ENCODE data around the gene ARAP2. TPM values are rescaled to one million over a fixed set of nuclear protein-coding genes. Genes with fewer than 3 reads are reported as not detected.

ARAP2 gene
- total and polyA plus RNA-seq, 9 of the 15 experiments (the other 6 are each of a cell fraction or from before 2014, with no cell fraction given) = 0.03 to 0.35 (median 0.11) TPM; not detected in 4

- TF ChIP-seq, protein P1, sequence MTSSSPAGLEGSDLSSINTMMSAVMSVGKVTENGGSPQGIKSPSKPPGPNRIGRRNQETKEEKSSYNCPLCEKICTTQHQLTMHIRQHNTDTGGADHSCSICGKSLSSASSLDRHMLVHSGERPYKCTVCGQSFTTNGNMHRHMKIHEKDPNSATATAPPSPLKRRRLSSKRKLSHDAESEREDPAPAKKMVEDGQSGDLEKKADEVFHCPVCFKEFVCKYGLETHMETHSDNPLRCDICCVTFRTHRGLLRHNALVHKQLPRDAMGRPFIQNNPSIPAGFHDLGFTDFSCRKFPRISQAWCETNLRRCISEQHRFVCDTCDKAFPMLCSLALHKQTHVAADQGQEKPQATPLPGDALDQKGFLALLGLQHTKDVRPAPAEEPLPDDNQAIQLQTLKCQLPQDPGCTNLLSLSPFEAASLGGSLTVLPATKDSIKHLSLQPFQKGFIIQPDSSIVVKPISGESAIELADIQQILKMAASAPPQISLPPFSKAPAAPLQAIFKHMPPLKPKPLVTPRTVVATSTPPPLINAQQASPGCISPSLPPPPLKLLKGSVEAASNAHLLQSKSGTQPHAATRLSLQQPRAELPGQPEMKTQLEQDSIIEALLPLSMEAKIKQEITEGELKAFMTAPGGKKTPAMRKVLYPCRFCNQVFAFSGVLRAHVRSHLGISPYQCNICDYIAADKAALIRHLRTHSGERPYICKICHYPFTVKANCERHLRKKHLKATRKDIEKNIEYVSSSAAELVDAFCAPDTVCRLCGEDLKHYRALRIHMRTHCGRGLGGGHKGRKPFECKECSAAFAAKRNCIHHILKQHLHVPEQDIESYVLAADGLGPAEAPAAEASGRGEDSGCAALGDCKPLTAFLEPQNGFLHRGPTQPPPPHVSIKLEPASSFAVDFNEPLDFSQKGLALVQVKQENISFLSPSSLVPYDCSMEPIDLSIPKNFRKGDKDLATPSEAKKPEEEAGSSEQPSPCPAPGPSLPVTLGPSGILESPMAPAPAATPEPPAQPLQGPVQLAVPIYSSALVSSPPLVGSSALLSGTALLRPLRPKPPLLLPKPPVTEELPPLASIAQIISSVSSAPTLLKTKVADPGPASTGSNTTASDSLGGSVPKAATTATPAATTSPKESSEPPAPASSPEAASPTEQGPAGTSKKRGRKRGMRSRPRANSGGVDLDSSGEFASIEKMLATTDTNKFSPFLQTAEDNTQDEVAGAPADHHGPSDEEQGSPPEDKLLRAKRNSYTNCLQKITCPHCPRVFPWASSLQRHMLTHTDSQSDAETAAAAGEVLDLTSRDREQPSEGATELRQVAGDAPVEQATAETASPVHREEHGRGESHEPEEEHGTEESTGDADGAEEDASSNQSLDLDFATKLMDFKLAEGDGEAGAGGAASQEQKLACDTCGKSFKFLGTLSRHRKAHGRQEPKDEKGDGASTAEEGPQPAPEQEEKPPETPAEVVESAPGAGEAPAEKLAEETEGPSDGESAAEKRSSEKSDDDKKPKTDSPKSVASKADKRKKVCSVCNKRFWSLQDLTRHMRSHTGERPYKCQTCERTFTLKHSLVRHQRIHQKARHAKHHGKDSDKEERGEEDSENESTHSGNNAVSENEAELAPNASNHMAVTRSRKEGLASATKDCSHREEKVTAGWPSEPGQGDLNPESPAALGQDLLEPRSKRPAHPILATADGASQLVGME (CRISPR knock-in tag; IDR thresholded peaks at IDR 0.05) = no peak
Observed at GRCh38 chr4:36142504-36142903, 101.8 kb downstream of the ARAP2 start (continued).

DNA sequence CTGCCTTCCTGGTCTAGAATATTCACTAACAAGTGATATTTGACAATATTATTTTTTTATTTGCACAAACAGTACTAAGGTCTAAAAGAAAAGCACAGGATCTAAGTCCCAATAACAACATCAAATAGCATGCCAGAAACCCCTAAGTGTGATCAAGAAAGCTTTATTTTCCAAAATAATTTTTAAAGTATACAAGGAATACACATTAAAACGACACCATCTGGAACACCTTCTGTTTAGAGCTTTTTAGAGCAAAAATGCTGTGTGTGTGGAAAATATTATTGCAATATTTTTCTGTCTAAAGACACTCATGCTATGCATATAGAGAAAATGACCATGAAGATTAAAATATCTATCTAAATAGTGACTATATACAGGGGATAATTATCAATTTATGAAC, 103.1 kb downstream of the ARAP2 start:
- in situ Hi-C loops (cut with MboI) (no loop called here), intact Hi-C loops (cut with micrococcal nuclease) (no loop called here)
- no TSS peak for BruUV-seq (replicated peaks)
- Histone ChIP-seq H3K4me2 (ENCODE audit: insufficient read depth, low read length) (no peak overlapping the region), H3K27ac (ENCODE audit: extremely low read depth, low read depth, low read length) (no peak overlapping the region), H2AFZ (ENCODE audit: low read depth, low read length) (no peak overlapping the region), H3K9ac (ENCODE audit: insufficient read depth in 1 of 2, low read depth in 2 of 2, low read length in 2 of 2) (no peak overlapping the region), H3K9me1 (ENCODE audit: control insufficient read depth, insufficient read depth, low read length) (no peaks in the 10 kb centered on the region), H3K9me3 (replicated peaks; ENCODE audit: control insufficient read depth, insufficient read depth, low read depth, low read length) (no peaks in the 10 kb centered on the region), H3K4me3 (no peak overlapping the region), H4K20me1 (replicated peaks; ENCODE audit: control insufficient read depth, insufficient read depth, low read length) (no peaks in the 10 kb centered on the region), H3K4me1 (replicated peaks in 1 of 2; ENCODE audit: control insufficient read depth in 2 of 2, insufficient read depth in 2 of 2, low read length in 2 of 2) (no peaks in the 10 kb centered on the region), H3K27me3 (ENCODE audit: control insufficient read depth in 2 of 2, insufficient read depth in 2 of 2, low read length in 2 of 2) (no peaks in the 10 kb centered on the region), H3K36me3 (ENCODE audit: control insufficient read depth, insufficient read depth, low read length) (no peaks in the 10 kb centered on the region), H3K79me2 (ENCODE audit: control insufficient read depth, insufficient read depth, low read length) (no peaks in the 10 kb centered on the region)
- WGBS (ENCODE audit: insufficient coverage, low coverage, missing lambda C conversion rate) = 0% methylated on average over 1 of the region's 1 CpG
- ChIA-PET POLR2A (no interaction called here), CTCF (ENCODE audit: low intra/inter-chr PET ratio) (no interaction called here)
- ATAC-seq (no peak), FAIRE-seq (no peak), DNase-seq (ENCODE audit: extremely low read depth in 1 of 4, low spot score in 3 of 4) (no peak)
- TF ChIP-seq, protein P2, sequence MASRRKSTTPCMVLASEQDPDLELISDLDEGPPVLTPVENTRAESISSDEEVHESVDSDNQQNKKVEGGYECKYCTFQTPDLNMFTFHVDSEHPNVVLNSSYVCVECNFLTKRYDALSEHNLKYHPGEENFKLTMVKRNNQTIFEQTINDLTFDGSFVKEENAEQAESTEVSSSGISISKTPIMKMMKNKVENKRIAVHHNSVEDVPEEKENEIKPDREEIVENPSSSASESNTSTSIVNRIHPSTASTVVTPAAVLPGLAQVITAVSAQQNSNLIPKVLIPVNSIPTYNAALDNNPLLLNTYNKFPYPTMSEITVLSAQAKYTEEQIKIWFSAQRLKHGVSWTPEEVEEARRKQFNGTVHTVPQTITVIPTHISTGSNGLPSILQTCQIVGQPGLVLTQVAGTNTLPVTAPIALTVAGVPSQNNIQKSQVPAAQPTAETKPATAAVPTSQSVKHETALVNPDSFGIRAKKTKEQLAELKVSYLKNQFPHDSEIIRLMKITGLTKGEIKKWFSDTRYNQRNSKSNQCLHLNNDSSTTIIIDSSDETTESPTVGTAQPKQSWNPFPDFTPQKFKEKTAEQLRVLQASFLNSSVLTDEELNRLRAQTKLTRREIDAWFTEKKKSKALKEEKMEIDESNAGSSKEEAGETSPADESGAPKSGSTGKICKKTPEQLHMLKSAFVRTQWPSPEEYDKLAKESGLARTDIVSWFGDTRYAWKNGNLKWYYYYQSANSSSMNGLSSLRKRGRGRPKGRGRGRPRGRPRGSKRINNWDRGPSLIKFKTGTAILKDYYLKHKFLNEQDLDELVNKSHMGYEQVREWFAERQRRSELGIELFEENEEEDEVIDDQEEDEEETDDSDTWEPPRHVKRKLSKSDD (conservative IDR thresholded peaks at IDR 0.05; ENCODE audit: low read length) = no peak
- TF ChIP-seq ZNF134 (CRISPR knock-in tag; conservative IDR thresholded peaks at IDR 0.05) (no peak), PML (IDR thresholded peaks at IDR 0.05; ENCODE audit: low read length) (no peak), ZNF584 (CRISPR knock-in tag; IDR thresholded peaks at IDR 0.05; ENCODE audit: low read depth) (no peak), ZNF561 (CRISPR knock-in tag; conservative IDR thresholded peaks at IDR 0.05) (no peak), SAFB2 (IDR thresholded peaks at IDR 0.05; ENCODE audit: borderline replicate concordance, low read depth, low read length, severe bottlenecking) (no peak), KAT8 (IDR thresholded peaks at IDR 0.05; ENCODE audit: low read depth) (no peak)
- TF ChIP-seq, protein P3, sequence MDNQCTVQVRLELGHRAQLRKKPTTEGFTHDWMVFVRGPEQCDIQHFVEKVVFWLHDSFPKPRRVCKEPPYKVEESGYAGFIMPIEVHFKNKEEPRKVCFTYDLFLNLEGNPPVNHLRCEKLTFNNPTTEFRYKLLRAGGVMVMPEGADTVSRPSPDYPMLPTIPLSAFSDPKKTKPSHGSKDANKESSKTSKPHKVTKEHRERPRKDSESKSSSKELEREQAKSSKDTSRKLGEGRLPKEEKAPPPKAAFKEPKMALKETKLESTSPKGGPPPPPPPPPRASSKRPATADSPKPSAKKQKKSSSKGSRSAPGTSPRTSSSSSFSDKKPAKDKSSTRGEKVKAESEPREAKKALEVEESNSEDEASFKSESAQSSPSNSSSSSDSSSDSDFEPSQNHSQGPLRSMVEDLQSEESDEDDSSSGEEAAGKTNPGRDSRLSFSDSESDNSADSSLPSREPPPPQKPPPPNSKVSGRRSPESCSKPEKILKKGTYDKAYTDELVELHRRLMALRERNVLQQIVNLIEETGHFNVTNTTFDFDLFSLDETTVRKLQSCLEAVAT (IDR thresholded peaks at IDR 0.05) = no peak
